ENCODE data around the gene SRRD.

DNA sequence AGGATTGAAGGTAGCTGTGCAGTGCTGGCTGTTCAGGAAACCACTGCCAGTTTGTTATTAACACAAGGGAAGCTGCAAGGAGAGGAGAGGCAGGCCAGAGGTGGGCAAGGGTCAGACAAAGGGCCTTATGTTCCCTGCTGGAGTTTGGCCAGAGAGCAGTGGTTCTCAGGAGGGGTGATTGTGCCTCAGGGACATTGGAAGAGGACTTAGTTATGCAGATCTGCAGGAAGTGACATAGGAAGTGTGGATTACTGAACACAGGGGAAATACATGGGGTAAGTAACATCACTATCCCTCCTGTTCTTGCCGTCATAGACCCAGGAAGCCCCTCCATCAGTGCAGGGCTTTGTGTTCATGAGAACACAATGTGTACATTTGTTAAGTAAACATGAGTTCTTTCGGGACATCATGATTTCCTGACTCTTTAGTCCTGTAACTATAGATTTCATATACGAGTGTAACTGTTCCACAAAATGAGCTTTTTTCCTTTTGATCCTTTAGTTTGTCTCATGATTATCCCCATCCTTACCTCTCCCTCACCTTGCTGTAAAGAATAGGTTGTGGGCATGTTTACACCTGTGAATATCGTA is 5.9 kb downstream of the SRRD start:
- no peak for TF ChIP-seq CTCF (IDR thresholded peaks at IDR 0.05; ENCODE audit: insufficient read depth, low read depth, low read length)
- no peak for TF ChIP-seq EZH2 (IDR thresholded peaks at IDR 0.05; ENCODE audit: insufficient read depth, low read length)

Measured in astrocyte (in vitro differentiated cells and primary cell).